ENCODE data around the gene TMEM178A. TPM values are rescaled to one million over a fixed set of nuclear protein-coding genes. Genes with fewer than 3 reads are reported as not detected.

TMEM178A gene
- total RNA-seq, 2 experiments from 2014 or later = 0.25 to 0.38 TPM

DNA sequence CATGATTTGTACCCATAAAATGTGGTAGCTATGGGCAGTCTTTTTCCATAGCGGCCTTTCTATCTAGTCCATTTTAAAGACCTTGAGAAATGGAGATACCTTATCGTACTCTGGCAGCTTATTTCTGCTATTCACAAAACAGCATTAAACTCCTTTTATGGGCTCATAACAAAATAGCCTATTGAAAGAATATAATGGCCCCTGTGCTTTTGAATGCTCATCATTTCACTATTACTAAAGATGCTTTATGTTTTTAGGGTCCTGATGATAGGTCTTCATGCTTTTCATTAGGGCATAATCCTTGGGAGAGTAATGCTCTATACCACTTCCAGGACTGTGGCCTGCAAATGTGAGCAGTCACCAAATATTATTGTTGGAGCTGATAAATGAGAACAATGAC is 7.3 kb upstream of the TMEM178A start:
- ChIA-PET POLR2A (interaction anchor here (0.5 to 1.1 kb wide), 2 partner anchors 11 to 407 kb away, joined by 3 read pairs; no protein-coding TSS in a partner anchor), CTCF (ENCODE audit: unreplicated experiment) (no interaction called here)
- TF ChIP-seq EZH2phosphoT487 (IDR thresholded peaks at IDR 0.05; ENCODE audit: borderline replicate concordance, low read depth, low read length) = no peak
- TF ChIP-seq, protein P1, sequence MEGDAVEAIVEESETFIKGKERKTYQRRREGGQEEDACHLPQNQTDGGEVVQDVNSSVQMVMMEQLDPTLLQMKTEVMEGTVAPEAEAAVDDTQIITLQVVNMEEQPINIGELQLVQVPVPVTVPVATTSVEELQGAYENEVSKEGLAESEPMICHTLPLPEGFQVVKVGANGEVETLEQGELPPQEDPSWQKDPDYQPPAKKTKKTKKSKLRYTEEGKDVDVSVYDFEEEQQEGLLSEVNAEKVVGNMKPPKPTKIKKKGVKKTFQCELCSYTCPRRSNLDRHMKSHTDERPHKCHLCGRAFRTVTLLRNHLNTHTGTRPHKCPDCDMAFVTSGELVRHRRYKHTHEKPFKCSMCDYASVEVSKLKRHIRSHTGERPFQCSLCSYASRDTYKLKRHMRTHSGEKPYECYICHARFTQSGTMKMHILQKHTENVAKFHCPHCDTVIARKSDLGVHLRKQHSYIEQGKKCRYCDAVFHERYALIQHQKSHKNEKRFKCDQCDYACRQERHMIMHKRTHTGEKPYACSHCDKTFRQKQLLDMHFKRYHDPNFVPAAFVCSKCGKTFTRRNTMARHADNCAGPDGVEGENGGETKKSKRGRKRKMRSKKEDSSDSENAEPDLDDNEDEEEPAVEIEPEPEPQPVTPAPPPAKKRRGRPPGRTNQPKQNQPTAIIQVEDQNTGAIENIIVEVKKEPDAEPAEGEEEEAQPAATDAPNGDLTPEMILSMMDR (conservative IDR thresholded peaks at IDR 0.05; ENCODE audit: low read length) = no peak

DNA sequence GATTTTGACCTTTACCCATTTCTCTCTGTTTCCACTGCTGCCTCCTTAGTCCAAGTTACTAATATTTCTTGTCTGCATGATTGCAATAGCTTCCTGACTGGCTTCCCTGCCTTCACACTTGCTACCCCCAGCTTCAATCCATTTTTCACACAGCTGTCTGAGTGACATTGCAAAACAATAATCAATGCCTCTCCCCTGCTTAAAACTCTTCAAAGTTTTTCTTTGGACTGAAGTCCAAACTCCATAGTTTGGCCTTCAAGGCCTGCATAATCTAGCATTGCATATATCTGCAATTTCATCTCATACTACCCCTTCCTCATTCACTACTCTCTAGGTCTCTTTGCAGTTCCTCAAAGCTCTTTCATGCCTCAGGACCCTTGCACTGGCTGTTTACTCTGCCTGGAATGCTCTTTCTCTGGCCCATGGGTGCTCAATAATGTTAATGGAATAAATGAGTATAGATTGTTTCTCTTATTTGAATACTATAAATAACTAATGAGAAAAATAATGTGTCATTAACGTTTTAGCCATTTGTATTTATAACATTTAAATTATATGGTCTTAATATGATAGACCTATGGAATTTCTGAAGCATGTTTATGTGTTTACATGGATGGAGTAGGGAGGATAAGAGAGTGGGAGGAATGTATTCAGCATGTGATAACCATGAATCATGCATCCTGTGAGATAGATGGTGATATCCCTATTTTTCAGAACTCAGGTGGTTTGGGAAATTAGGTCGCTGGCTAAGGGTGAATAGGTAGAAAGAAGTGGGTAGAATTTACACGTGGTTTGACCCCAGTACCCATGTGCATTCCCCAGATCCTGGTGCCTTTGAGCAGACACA is 5.7 kb upstream of the TMEM178A start:
- no TSS peak for BruUV-seq (replicated peaks)
- Histone ChIP-seq H3K9me2 (ENCODE audit: insufficient read depth, low read length) (no peaks in the 10 kb centered on the region), H3K9me3 (ENCODE audit: low read length) (no peaks in the 10 kb centered on the region), H3K36me3 (ENCODE audit: insufficient read depth, low read length) (no peaks in the 10 kb centered on the region), H3K4me2 (ENCODE audit: low read length) (no peak overlapping the region), H3K4me3 (ENCODE audit: low read depth, low read length, poor library complexity, severe bottlenecking) (no peak overlapping the region), H2AFZ (ENCODE audit: low read length) (no peak overlapping the region), H3K4me1 (ENCODE audit: insufficient read depth, low read length, poor library complexity, severe bottlenecking) (no peaks in the 10 kb centered on the region), H3K27ac (ENCODE audit: low read depth, low read length, poor library complexity, severe bottlenecking) (no peak overlapping the region), H3K79me2 (ENCODE audit: insufficient read depth, low read depth, low read length) (no peaks in the 10 kb centered on the region), H4K20me1 (ENCODE audit: insufficient read depth, low read length) (no peaks in the 10 kb centered on the region)
- DNase-seq (ENCODE audit: low spot score) = no peak
- TF ChIP-seq, protein P1 (conservative IDR thresholded peaks at IDR 0.05; ENCODE audit: low read length) = no peak
- no peak for TF ChIP-seq EZH2phosphoT487 (IDR thresholded peaks at IDR 0.05; ENCODE audit: borderline replicate concordance, low read depth, low read length)
- intact Hi-C loops (cut with micrococcal nuclease; ENCODE audit: unreplicated experiment) = no loop called here
- POLR2A ChIA-PET = no interaction called here
- CTCF ChIA-PET (ENCODE audit: unreplicated experiment) = no interaction called here

More for the DNA sequence above, 7.3 kb upstream of the TMEM178A start:
- Histone ChIP-seq H3K79me2 (ENCODE audit: insufficient read depth, low read depth, low read length) (no peaks in the 10 kb centered on the region), H4K20me1 (ENCODE audit: insufficient read depth, low read length) (no peaks in the 10 kb centered on the region), H2AFZ (ENCODE audit: low read length) (no peak overlapping the region), H3K4me1 (ENCODE audit: insufficient read depth, low read length, poor library complexity, severe bottlenecking) (no peaks in the 10 kb centered on the region), H3K9me2 (ENCODE audit: insufficient read depth, low read length) (no peaks in the 10 kb centered on the region), H3K4me2 (ENCODE audit: low read length) (no peak overlapping the region), H3K9me3 (ENCODE audit: low read length) (no peaks in the 10 kb centered on the region; the same call in 1 of the 2 replicates), H3K4me3 (ENCODE audit: low read depth, low read length, poor library complexity, severe bottlenecking) (no peak overlapping the region), H3K27ac (ENCODE audit: low read depth, low read length, poor library complexity, severe bottlenecking) (no peak overlapping the region), H3K36me3 (ENCODE audit: insufficient read depth, low read length) (no peaks in the 10 kb centered on the region)
- intact Hi-C loops (cut with micrococcal nuclease; ENCODE audit: unreplicated experiment) = no loop called here
- DNase-seq (ENCODE audit: low spot score) = no peak
- BruUV-seq (replicated peaks) = no TSS peak

DNA sequence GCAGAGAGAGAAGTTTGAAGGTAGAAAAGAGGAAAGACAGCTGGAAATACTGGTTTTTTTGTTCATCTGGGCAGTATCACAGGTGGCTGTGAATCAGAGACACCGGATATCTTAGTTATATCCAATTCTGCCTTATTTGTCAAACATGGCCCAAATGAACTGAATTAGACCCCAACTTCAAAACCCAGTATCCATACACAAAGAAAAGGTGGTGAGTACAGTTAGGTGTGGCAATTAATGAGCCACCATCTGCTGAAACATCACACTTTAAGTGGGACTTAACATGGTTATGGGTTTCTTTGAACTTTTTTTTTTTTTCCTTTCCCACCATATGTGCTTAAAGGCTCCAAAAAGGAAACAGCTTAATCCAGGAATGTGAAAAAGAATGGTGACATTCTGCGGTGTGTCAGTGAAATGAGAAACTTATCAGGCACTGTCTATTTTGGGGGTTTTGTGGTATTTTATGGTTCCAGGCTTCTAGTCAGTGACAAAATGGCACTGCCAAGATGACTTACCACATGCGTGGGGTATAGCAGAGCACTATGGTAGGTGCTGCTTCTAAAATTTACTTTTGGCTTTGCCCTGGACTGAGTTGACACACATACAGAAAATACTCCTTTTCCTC is 5.0 kb upstream of the TMEM178A start:
- BruUV-seq (replicated peaks) = no TSS peak
- Histone ChIP-seq H2AFZ (ENCODE audit: low read length) (no peak overlapping the region), H4K20me1 (ENCODE audit: insufficient read depth, low read length) (no peaks in the 10 kb centered on the region), H3K4me1 (ENCODE audit: insufficient read depth, low read length, poor library complexity, severe bottlenecking) (no peaks in the 10 kb centered on the region), H3K9me3 (ENCODE audit: low read length) (no peaks in the 10 kb centered on the region), H3K4me2 (ENCODE audit: low read length) (no peak overlapping the region), H3K4me3 (ENCODE audit: low read depth, low read length, poor library complexity, severe bottlenecking) (no peak overlapping the region), H3K79me2 (ENCODE audit: insufficient read depth, low read depth, low read length) (no peaks in the 10 kb centered on the region), H3K36me3 (ENCODE audit: insufficient read depth, low read length) (no peaks in the 10 kb centered on the region), H3K9me2 (ENCODE audit: insufficient read depth, low read length) (no peaks in the 10 kb centered on the region), H3K27ac (ENCODE audit: low read depth, low read length, poor library complexity, severe bottlenecking) (no peak overlapping the region)
- ChIA-PET CTCF (ENCODE audit: unreplicated experiment) (no interaction called here), POLR2A (no interaction called here)
- intact Hi-C loops (cut with micrococcal nuclease; ENCODE audit: unreplicated experiment) = no loop called here
- no peak for TF ChIP-seq EZH2phosphoT487 (IDR thresholded peaks at IDR 0.05; ENCODE audit: borderline replicate concordance, low read depth, low read length)
- TF ChIP-seq, protein P1 (conservative IDR thresholded peaks at IDR 0.05; ENCODE audit: low read length) = no peak
- no peak for DNase-seq (ENCODE audit: low spot score)
